C4-2B (cell line): ENCODE data around the gene CDC37.

Experiments used
- CTCF ChIP-seq: fragments of 450-650 bp; conservative IDR thresholded peaks from 2 replicates; pipeline ENCODE4 v1.5.1; 2017; ENCODE audit warnings: mild to moderate bottlenecking
- ZFX ChIP-seq: fragments of 450-650 bp; IDR thresholded peaks from 2 replicates; pipeline ENCODE4 v1.6.1; 2017

GRCh38 chr19:10412257-10412977 lies 9.1 kb upstream of the CDC37 start:
- TF ChIP-seq CTCF = no peak
- no peak for TF ChIP-seq ZFX
